ENCODE results near the gene TEKT1. TPM values are rescaled to one million over a fixed set of nuclear protein-coding genes. Genes with fewer than 3 reads are reported as not detected.

The TEKT1 gene
- polyA plus RNA-seq, 1 donor (not counting 4 experiments of a cell fraction or from before 2014, with no cell fraction given) = not detected

GRCh38 chr17:6796017-6796886 is 35.3 kb downstream of the TEKT1 start:
- H3K27ac ChIP-seq (ENCODE audit: control insufficient read depth, insufficient read depth, low read length) = no peak overlapping the region
- no peak overlapping the region for H3K9ac ChIP-seq (ENCODE audit: control insufficient read depth, extremely low read depth, insufficient read depth, low read length)
- H4K20me1 ChIP-seq (ENCODE audit: control insufficient read depth, extremely low read depth, insufficient read depth, low read length) = no peaks in the 10 kb centered on the region
- dilution Hi-C loops (cut with MboI; ENCODE audit: extremely low pct_ligation_motif_present, low sequenced_read_pairs) = no loop called here
- no peaks in the 10 kb centered on the region for H3K9me1 ChIP-seq (ENCODE audit: control insufficient read depth, extremely low read depth, insufficient read depth, low read length)
- H3K36me3 ChIP-seq (ENCODE audit: control insufficient read depth in 2 of 2, extremely low read depth in 1 of 2, insufficient read depth in 2 of 2, low read length in 2 of 2) = no peaks in the 10 kb centered on the region
- peaks cover 24% of the 10 kb centered on the region for H3K4me1 ChIP-seq (ENCODE audit: control insufficient read depth, extremely low read depth, insufficient read depth, low read length)
- FAIRE-seq (peak; percentile 5), DNase-seq (ENCODE audit: low read depth, low spot score) (no peak)
- H3K79me2 ChIP-seq (ENCODE audit: control insufficient read depth, insufficient read depth, low read length) = no peaks in the 10 kb centered on the region
- no peaks in the 10 kb centered on the region for H3K9me3 ChIP-seq (ENCODE audit: control insufficient read depth, low read depth, low read length)
- H2AFZ ChIP-seq (ENCODE audit: control insufficient read depth, low read length) = no peak overlapping the region
- H3K4me2 ChIP-seq (ENCODE audit: control insufficient read depth, extremely low read depth, insufficient read depth, low read depth, low read length) = no peak overlapping the region
- no peaks in the 10 kb centered on the region for H3K27me3 ChIP-seq (ENCODE audit: control insufficient read depth, extremely low read depth, insufficient read depth, low read length)
- TF ChIP-seq EZH2 (IDR thresholded peaks at IDR 0.05; ENCODE audit: low read length) = no peak
- TF ChIP-seq CTCF (optimal IDR thresholded peaks at IDR 0.05 in 1 of 3, IDR thresholded peaks at IDR 0.05 in 1 of 3, conservative IDR thresholded peaks at IDR 0.05 in 1 of 3; ENCODE audit: extremely low read depth in 1 of 3, insufficient read depth in 2 of 3, low read length in 3 of 3) = no peak
- H3K4me3 ChIP-seq (ENCODE audit: control insufficient read depth in 2 of 3, extremely low read depth in 1 of 3, insufficient read depth in 2 of 3, low read depth in 1 of 3, low read length in 3 of 3) = no peak overlapping the region

GRCh38 chr17:6793748-6794493 is 37.6 kb downstream of the TEKT1 start:
- no peak for DNase-seq (ENCODE audit: low read depth, low spot score)
- FAIRE-seq = peak; percentile 26
- H3K9me1 ChIP-seq (ENCODE audit: control insufficient read depth, extremely low read depth, insufficient read depth, low read length) = no peaks in the 10 kb centered on the region
- no peak for TF ChIP-seq EZH2 (IDR thresholded peaks at IDR 0.05; ENCODE audit: low read length)
- TF ChIP-seq CTCF (optimal IDR thresholded peaks at IDR 0.05 in 1 of 3, IDR thresholded peaks at IDR 0.05 in 1 of 3, conservative IDR thresholded peaks at IDR 0.05 in 1 of 3; ENCODE audit: extremely low read depth in 1 of 3, insufficient read depth in 2 of 3, low read length in 3 of 3) = no peak
- no peaks in the 10 kb centered on the region for H4K20me1 ChIP-seq (ENCODE audit: control insufficient read depth, extremely low read depth, insufficient read depth, low read length)
- no peak overlapping the region for H2AFZ ChIP-seq (ENCODE audit: control insufficient read depth, low read length)
- no peak overlapping the region for H3K4me2 ChIP-seq (ENCODE audit: control insufficient read depth, extremely low read depth, insufficient read depth, low read depth, low read length)
- H3K27me3 ChIP-seq (ENCODE audit: control insufficient read depth, extremely low read depth, insufficient read depth, low read length) = no peaks in the 10 kb centered on the region
- no peak overlapping the region for H3K4me3 ChIP-seq (ENCODE audit: control insufficient read depth in 2 of 3, extremely low read depth in 1 of 3, insufficient read depth in 2 of 3, low read depth in 1 of 3, low read length in 3 of 3)
- H3K4me1 ChIP-seq (ENCODE audit: control insufficient read depth, extremely low read depth, insufficient read depth, low read length) = peaks cover 31% of the 10 kb centered on the region
- dilution Hi-C loops (cut with MboI; ENCODE audit: extremely low pct_ligation_motif_present, low sequenced_read_pairs) = no loop called here
- H3K9me3 ChIP-seq (ENCODE audit: control insufficient read depth, low read depth, low read length) = no peaks in the 10 kb centered on the region
- no peaks in the 10 kb centered on the region for H3K79me2 ChIP-seq (ENCODE audit: control insufficient read depth, insufficient read depth, low read length)
- H3K9ac ChIP-seq (ENCODE audit: control insufficient read depth, extremely low read depth, insufficient read depth, low read length) = no peak overlapping the region
- H3K27ac ChIP-seq (ENCODE audit: control insufficient read depth, insufficient read depth, low read length) = no peak overlapping the region
- H3K36me3 ChIP-seq (ENCODE audit: control insufficient read depth in 2 of 2, extremely low read depth in 1 of 2, insufficient read depth in 2 of 2, low read length in 2 of 2) = no peaks in the 10 kb centered on the region

Data from keratinocyte (primary cell).